Suprapubic skin (tissue), 3 donors: Measurements from ENCODE around the gene ELMO1.

Experiments
- CTCF ChIP-seq, 2 donors: fragments of 200-600 bp in 1 of 2; fragments of 450-650 bp in 1 of 2; sonication (generic) in 1 of 2; IDR thresholded peaks; one replicate each; pipeline ENCODE4 v1.5.1; 2016 to 2019; ENCODE audit warnings: antibody characterized with exemption in 2 of 2, mild to moderate bottlenecking in 1 of 2, moderate library complexity in 1 of 2
- POLR2A ChIP-seq, 2 donors: fragments of 450-650 bp; IDR thresholded peaks; one replicate each; pipeline ENCODE4 v1.6.1; 2017; ENCODE audit warnings: antibody characterized with exemption in 2 of 2, mild to moderate bottlenecking in 2 of 2, moderate library complexity in 2 of 2

DNA sequence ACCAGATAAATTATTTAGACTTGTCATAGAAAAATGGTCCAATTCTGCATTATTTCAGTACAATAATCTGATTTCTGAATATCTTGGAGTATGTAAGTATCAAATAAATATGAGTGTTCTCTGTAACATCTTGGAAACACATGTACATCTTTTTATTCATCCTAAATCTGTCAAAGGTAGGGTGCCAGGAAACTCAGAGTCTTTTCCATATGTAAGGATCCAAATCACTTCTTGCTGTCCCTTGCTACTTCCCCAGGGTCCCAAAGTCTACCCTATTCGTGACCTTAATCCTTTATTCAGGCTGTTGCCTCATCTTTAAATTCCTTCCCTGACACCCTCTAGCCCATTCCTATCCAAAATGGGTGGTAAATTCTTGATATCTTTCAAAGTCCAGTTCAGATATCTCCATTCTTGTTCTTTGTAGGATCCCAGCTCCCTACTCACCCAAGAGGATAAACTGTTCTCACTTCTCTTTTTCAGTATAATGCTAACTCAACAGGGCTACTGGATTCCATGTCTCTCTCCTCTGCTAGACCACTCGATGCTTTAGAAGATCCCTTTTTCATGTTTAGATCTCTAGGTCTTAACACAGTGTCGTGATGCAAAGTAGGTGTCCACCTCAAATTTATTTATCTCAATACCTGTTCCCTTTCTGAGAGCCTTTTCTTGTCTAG lies 493.1 kb downstream of the ELMO1 start:
- TF ChIP-seq CTCF (IDR thresholded peaks at IDR 0.05): no peak
- TF ChIP-seq POLR2A (IDR thresholded peaks at IDR 0.05): no peak
